GM23338 (cell line): Measurements from ENCODE around the gene CIB1. TPM values are rescaled to one million over a fixed set of nuclear protein-coding genes. Genes with fewer than 3 reads are reported as not detected.

Source experiments
- ATAC-seq: fragments of 200-7000 bp; cut with Tn5 transposase; 3 replicates; pipeline ENCODE4 v1.9.1; 2020
- DNase-seq: peaks from one replicate; pipeline ENCODE4 v3.0.0-alpha.2; 2015; ENCODE audit warnings: low spot score
- H2AFZ ChIP-seq: fragments of 200-600 bp; sonication (generic); 2 replicates; pipeline ENCODE4 v1.8.0; 2016; ENCODE audit warnings: antibody characterized with exemption, mild to moderate bottlenecking, moderate library complexity
- H3F3A ChIP-seq: fragments of 200-600 bp; sonication (generic); replicated peaks from 2 replicates; pipeline ENCODE4 v1.8.0; 2017; ENCODE audit warnings: antibody characterized with exemption, mixed run types, low read depth
- H3K27ac ChIP-seq: fragments of 200-600 bp; sonication (generic); 2 replicates; pipeline ENCODE4 v1.6.1; 2016; ENCODE audit warnings: low read depth
- H3K27me3 ChIP-seq: fragments of 200-600 bp; sonication (generic); 2 replicates; pipeline ENCODE4 v1.8.0; 2016; ENCODE audit warnings: mild to moderate bottlenecking, mixed run types, moderate library complexity; ENCODE audit not compliant: insufficient read depth
- H3K36me3 ChIP-seq: fragments of 200-600 bp; sonication (generic); 2 replicates; pipeline ENCODE4 v1.8.0; 2016; ENCODE audit warnings: mild to moderate bottlenecking; ENCODE audit not compliant: insufficient read depth
- H3K4me1 ChIP-seq: fragments of 200-600 bp; sonication (generic); 2 replicates; pipeline ENCODE4 v1.8.0; 2016; ENCODE audit warnings: mild to moderate bottlenecking, moderate library complexity; ENCODE audit not compliant: insufficient read depth
- H3K4me2 ChIP-seq: fragments of 200-600 bp; sonication (generic); 2 replicates; pipeline ENCODE4 v1.7.1; 2017; ENCODE audit warnings: mixed run types
- H3K4me3 ChIP-seq: fragments of 200-600 bp; sonication (generic); 2 replicates; pipeline ENCODE4 v1.6.1; 2016; ENCODE audit warnings: mixed run types
- H3K79me2 ChIP-seq: fragments of 200-600 bp; sonication (generic); replicated peaks from 2 replicates; pipeline ENCODE4 v1.8.0; 2017; ENCODE audit warnings: mild to moderate bottlenecking; ENCODE audit not compliant: insufficient read depth
- H3K9me2 ChIP-seq: fragments of 200-600 bp; sonication (generic); 2 replicates; pipeline ENCODE4 v1.8.0; 2017; ENCODE audit not compliant: insufficient read depth
- H4K20me1 ChIP-seq: fragments of 200-600 bp; sonication (generic); replicated peaks from 2 replicates; pipeline ENCODE4 v1.8.0; 2017; ENCODE audit warnings: mild to moderate bottlenecking; ENCODE audit not compliant: insufficient read depth
- H3K27ac Mint-ChIP-seq: 2 replicates; pipeline ENCODE4 v1.8.0; 2020; ENCODE audit warnings: inconsistent platforms, mild to moderate bottlenecking, moderate library complexity, mixed read lengths
- H3K27me3 Mint-ChIP-seq: 3 replicates; pipeline ENCODE4 v1.8.0; 2022; ENCODE audit warnings: low read depth, mild to moderate bottlenecking, moderate library complexity, mixed read lengths, inconsistent platforms; ENCODE audit not compliant: insufficient read depth, poor library complexity
- H3K36me3 Mint-ChIP-seq: 3 replicates; pipeline ENCODE4 v1.8.0; 2021; ENCODE audit warnings: low read depth, mild to moderate bottlenecking, inconsistent platforms, moderate library complexity, mixed read lengths
- H3K4me1 Mint-ChIP-seq: 3 replicates; pipeline ENCODE4 v1.8.0; 2020; ENCODE audit warnings: mild to moderate bottlenecking, inconsistent platforms, mixed read lengths
- H3K4me3 Mint-ChIP-seq: 3 replicates; pipeline ENCODE4 v1.8.0; 2021; ENCODE audit warnings: moderate library complexity, mild to moderate bottlenecking, inconsistent platforms, mixed read lengths
- H3K9me3 Mint-ChIP-seq: 3 replicates; pipeline ENCODE4 v1.8.0; 2020; ENCODE audit warnings: moderate library complexity, mild to moderate bottlenecking, inconsistent platforms, mixed read lengths
- CREB1 ChIP-seq: fragments of 250-450 bp; sonication (Bioruptor Pico); IDR thresholded peaks from 2 replicates; pipeline ENCODE4 v1.5.0; 2020; ENCODE audit warnings: low read depth, mild to moderate bottlenecking, moderate library complexity
- CTCF ChIP-seq, 2 experiments: fragments of 200-600 bp in 1 of 2; sonication (generic) in 1 of 2; conservative IDR thresholded peaks; 2 replicates each; pipeline versions ENCODE4 v1.5.1 to v1.6.1; 2016 to 2017; ENCODE audit warnings: antibody characterized with exemption in 2 of 2, low read depth in 2 of 2, mild to moderate bottlenecking in 2 of 2, moderate library complexity in 1 of 2
- ETS1 ChIP-seq: IDR thresholded peaks from 2 replicates; pipeline ENCODE4 v1.6.1; 2016; ENCODE audit warnings: antibody characterized with exemption
- EZH2 ChIP-seq: fragments of 200-600 bp; sonication (generic); IDR thresholded peaks from one replicate; pipeline ENCODE4 v1.8.0; 2017; ENCODE audit warnings: antibody characterized with exemption, mild to moderate bottlenecking, low read depth; ENCODE audit not compliant: unreplicated experiment
- EZH2phosphoT487 ChIP-seq: fragments of 200-600 bp; sonication (generic); IDR thresholded peaks from one replicate; pipeline ENCODE4 v1.8.1; 2018; ENCODE audit warnings: antibody characterized with exemption; ENCODE audit not compliant: unreplicated experiment
- JUNB ChIP-seq: IDR thresholded peaks from one replicate; pipeline ENCODE4 v1.6.1; 2016; ENCODE audit warnings: antibody characterized with exemption; ENCODE audit not compliant: unreplicated experiment
- NANOG ChIP-seq: IDR thresholded peaks from 2 replicates; pipeline ENCODE4 v1.6.1; 2016; ENCODE audit warnings: antibody characterized with exemption, borderline replicate concordance
- POLR2AphosphoS5 ChIP-seq: IDR thresholded peaks from 2 replicates; pipeline ENCODE4 v1.6.1; 2016; ENCODE audit warnings: antibody characterized with exemption, low read depth
- STAT1 ChIP-seq: IDR thresholded peaks from one replicate; pipeline ENCODE4 v1.6.1; 2016; ENCODE audit warnings: antibody characterized with exemption; ENCODE audit not compliant: unreplicated experiment
- ZNF331 ChIP-seq: fragments of 250-450 bp; sonication (Bioruptor Pico); IDR thresholded peaks from 2 replicates; pipeline ENCODE4 v1.5.0; 2020; ENCODE audit warnings: low read depth, mild to moderate bottlenecking, moderate library complexity
- ZNF462 ChIP-seq: fragments of 250-450 bp; sonication (Bioruptor Pico); IDR thresholded peaks from 2 replicates; pipeline ENCODE4 v1.5.0; 2020; ENCODE audit warnings: mild to moderate bottlenecking, moderate library complexity
- polyA plus RNA-seq: library from polyadenylated mRNA; unstranded; fragments of >200 nt; fragmentation: Nextera tagmentation; extraction: Ambion mirVana; gene quantifications from 2 replicates; pipeline ENCODE4 v1.2.1, GENCODE V29; 2016
- total RNA-seq: library from RNA; depleted of rRNA; stranded (reverse); fragments of >200 nt; shearing (Covaris generic); gene quantifications from 2 replicates; pipeline ENCODE4 v1.2.3, GENCODE V29; 2014

CIB1 gene
- total and polyA plus RNA-seq, 2 experiments from 2014 or later = 9.8 to 35.9 TPM

GRCh38 chr15:90225047-90225446 is 8.7 kb downstream of the CIB1 start:
- Histone ChIP-seq H3K27me3 (no peaks in the 10 kb centered on the region), H3K9me2 (no peaks in the 10 kb centered on the region), H4K20me1 (no peaks in the 10 kb centered on the region; the same call in 1 of the 2 replicates), H3K79me2 (no peaks in the 10 kb centered on the region), H3F3A (no peaks in the 10 kb centered on the region), H2AFZ (no peak overlapping the region), H3K4me3 (no peak overlapping the region), H3K4me1 (no peaks in the 10 kb centered on the region), H3K27ac (no peak overlapping the region), H3K36me3 (peaks cover 12% of the 10 kb centered on the region), H3K4me2 (no peak overlapping the region)
- H3K36me3 Mint-ChIP-seq = peaks cover 35% of the 10 kb centered on the region
- H3K4me1 Mint-ChIP-seq = no peaks in the 10 kb centered on the region
- DNase-seq = no peak
- ATAC-seq = no peak
- no peak overlapping the region for H3K27ac Mint-ChIP-seq
- no peaks in the 10 kb centered on the region for H3K9me3 Mint-ChIP-seq
- no peak overlapping the region for H3K4me3 Mint-ChIP-seq
- TF ChIP-seq NANOG (no peak), STAT1 (no peak)
- peaks cover 9% of the 10 kb centered on the region for H3K27me3 Mint-ChIP-seq

GRCh38 chr15:90223441-90224165 is 10.1 kb downstream of the CIB1 start:
- ATAC-seq = no peak
- no peak overlapping the region for H3K4me2 ChIP-seq
- no peaks in the 10 kb centered on the region for H3K9me2 ChIP-seq
- no peak for TF ChIP-seq ZNF462 (CRISPR knock-in tag)
- no peak for TF ChIP-seq JUNB
- TF ChIP-seq EZH2 = no peak
- TF ChIP-seq ETS1 = no peak
- no peak for TF ChIP-seq EZH2phosphoT487
- TF ChIP-seq CTCF (conservative IDR thresholded peaks at IDR 0.05; ENCODE audit: low read depth in 2 of 2) = no peak
- TF ChIP-seq POLR2AphosphoS5 = no peak
- no peak for TF ChIP-seq STAT1
- TF ChIP-seq ZNF331 (CRISPR knock-in tag) = no peak
- no peak for TF ChIP-seq NANOG
- no peak for TF ChIP-seq CREB1

More at GRCh38 chr15:90223441-90224165, 10.1 kb downstream of the CIB1 start:
- Mint-ChIP-seq H3K4me3 (no peak overlapping the region), H3K27me3 (peaks cover 7% of the 10 kb centered on the region), H3K27ac (no peak overlapping the region), H3K36me3 (peaks cover 26% of the 10 kb centered on the region), H3K9me3 (no peaks in the 10 kb centered on the region), H3K4me1 (peaks cover 7% of the 10 kb centered on the region)
- peaks cover 9% of the 10 kb centered on the region for H3K36me3 ChIP-seq
- no peaks in the 10 kb centered on the region for H3F3A ChIP-seq
- H2AFZ ChIP-seq = no peak overlapping the region
- H3K27me3 ChIP-seq = no peaks in the 10 kb centered on the region
- H3K79me2 ChIP-seq = no peaks in the 10 kb centered on the region
- H3K27ac ChIP-seq = no peak overlapping the region
- no peak for DNase-seq
- H3K4me1 ChIP-seq = no peaks in the 10 kb centered on the region; the same call in 1 of the 2 replicates
- no peaks in the 10 kb centered on the region; the same call in 1 of the 2 replicates for H4K20me1 ChIP-seq
- H3K4me3 ChIP-seq = no peak overlapping the region
